GM12878 (cell line): ENCODE results near the gene CFAP20. TPM values are rescaled to one million over a fixed set of nuclear protein-coding genes. Genes with fewer than 3 reads are reported as not detected.

Source experiments
- ATAC-seq: fragments of 200-7000 bp; cut with Tn5 transposase; 3 replicates; pipeline ENCODE4 v1.9.1; 2020; ENCODE audit warnings: mild to moderate bottlenecking, moderate library complexity
- BruUV-seq: library from RNA; stranded (reverse); fragments of 400-500 nt; replicated peaks from 2 replicates; lab custom pipeline; 2021; lab: Mats Ljungman, UMichigan
- CTCF ChIA-PET: fragments of 300-600 bp; sonication (Branson Sonifier 250); formaldehyde crosslinking; extraction: SDS; loops from one replicate; lab custom pipeline; 2021; ENCODE audit warnings: inconsistent platforms; lab: Yijun Ruan, JAX
- POLR2A ChIA-PET: fragments of 350-600 bp; formaldehyde crosslinking; extraction: SDS; loops from one replicate; lab custom pipeline; 2021; ENCODE audit warnings: inconsistent platforms; lab: Charles Lee
- RAD21 ChIA-PET: fragments of 300-600 bp; sonication (Branson Sonifier 250); formaldehyde crosslinking; loops from one replicate; lab custom pipeline; 2023; ENCODE audit warnings: antibody characterized with exemption; ENCODE audit not compliant: unreplicated experiment; lab: Charles Lee
- SMC1A ChIA-PET: fragments of 300-600 bp; sonication (Branson Sonifier 250); formaldehyde crosslinking; loops from one replicate; lab custom pipeline; 2023; ENCODE audit not compliant: unreplicated experiment, uncharacterized antibody; lab: Charles Lee
- DNase-seq: peaks from one replicate; pipeline ENCODE4 v3.0.0-alpha.2; 2011; ENCODE audit warnings: low read depth, low spot score
- FAIRE-seq: peaks from 3 replicates; lab custom pipeline; 2011; peaks lifted over from hg19 to GRCh38; lab: Jason Lieb, UNC
- H2AFZ ChIP-seq: 2 replicates; pipeline ENCODE4 v1.6.0; 2011; ENCODE audit warnings: low read depth, low read length, control low read depth; ENCODE audit not compliant: control insufficient read depth
- H3K27ac ChIP-seq: 2 replicates; pipeline ENCODE4 v1.5.1; 2011; ENCODE audit warnings: control low read depth; ENCODE audit not compliant: control insufficient read depth, insufficient read depth
- H3K27me3 ChIP-seq, 2 experiments: replicated peaks in 1 of 2; 2 replicates each; pipeline versions ENCODE4 v1.6.0 to v1.6.1; 2011; ENCODE audit warnings: low read length in 1 of 2; ENCODE audit not compliant: control insufficient read depth in 2 of 2, insufficient read depth in 2 of 2
- H3K36me3 ChIP-seq, 2 experiments: 2 replicates each; pipeline ENCODE4 v1.5.1; 2011; ENCODE audit warnings: low read length in 1 of 2; ENCODE audit not compliant: control insufficient read depth in 2 of 2, insufficient read depth in 2 of 2
- H3K4me1 ChIP-seq: 2 replicates; pipeline ENCODE4 v1.6.1; 2011; ENCODE audit warnings: mild to moderate bottlenecking, low read length, moderate library complexity, mixed read lengths; ENCODE audit not compliant: control insufficient read depth, insufficient read depth
- H3K4me2 ChIP-seq: 2 replicates; pipeline ENCODE4 v1.6.0; 2011; ENCODE audit warnings: control low read depth; ENCODE audit not compliant: control insufficient read depth, insufficient read depth
- H3K4me3 ChIP-seq: fragments of 200-600 bp; sonication (generic); 2 replicates; pipeline ENCODE4 v1.5.1; 2016
- H3K79me2 ChIP-seq: 2 replicates; pipeline ENCODE4 v1.6.0; 2011; ENCODE audit warnings: low read length; ENCODE audit not compliant: control insufficient read depth, insufficient read depth
- H3K9ac ChIP-seq: 2 replicates; pipeline ENCODE4 v1.8.0; 2011; ENCODE audit warnings: low read length, control low read depth, mixed read lengths; ENCODE audit not compliant: control insufficient read depth, insufficient read depth
- H3K9me3 ChIP-seq: replicated peaks from 3 replicates; pipeline ENCODE4 v1.5.1; 2011; ENCODE audit warnings: mild to moderate bottlenecking, low read length; ENCODE audit not compliant: control insufficient read depth, insufficient read depth
- H4K20me1 ChIP-seq: 2 replicates; pipeline ENCODE4 v1.6.0; 2011; ENCODE audit not compliant: control insufficient read depth, insufficient read depth
- KLF5 ChIP-seq: fragments of 450-650 bp; IDR thresholded peaks from 2 replicates; pipeline ENCODE4 v1.6.1; 2014; ENCODE audit warnings: mild to moderate bottlenecking; ENCODE audit not compliant: partially characterized antibody
- LARP7 ChIP-seq: fragments of 450-650 bp; IDR thresholded peaks from 2 replicates; pipeline ENCODE4 v1.6.1; 2017; ENCODE audit warnings: mild to moderate bottlenecking
- MXI1 ChIP-seq: fragments of 150-350 bp; IDR thresholded peaks from 2 replicates; pipeline ENCODE4 v1.6.1; 2011; ENCODE audit warnings: low read depth, mild to moderate bottlenecking, inconsistent platforms, low read length, improper control_type of control experiment
- YY1 ChIP-seq: IDR thresholded peaks from 2 replicates; pipeline ENCODE4 v1.6.1; 2011; ENCODE audit warnings: low read depth, mild to moderate bottlenecking, low read length
- WGBS: methylation state at CpG from one replicate; pipeline ENCODE4 v1.1.6; 2016; ENCODE audit warnings: low lambda C conversion rate; ENCODE audit not compliant: insufficient replicate concordance, insufficient coverage; ENCODE audit errors: missing lambda C conversion rate; 5-methylcytosine and 5-hydroxymethylcytosine counted together
- in situ Hi-C: fragments of 300-500 bp; cut with MboI; formaldehyde crosslinking; loops from 9 replicates; pipeline ENCODE4 v1.14.3; 2018; ENCODE audit warnings: mixed read lengths
- intact Hi-C: fragments of 100-400 bp; cut with micrococcal nuclease; formaldehyde crosslinking; loops from one replicate; pipeline ENCODE4 v1.14.2; 2022; ENCODE audit not compliant: unreplicated experiment
- polyA plus RNA-seq, 11 experiments: library from polyadenylated mRNA; depleted of rRNA in 4 of 11; unstranded in 6 of 11; stranded (reverse) in 5 of 11; fragments of >200 nt; fragmentation: Nextera tagmentation in 4 of 11; fragmentation: Illumina TruSeq in 1 of 11; extraction: Ambion mirVana in 4 of 11; extraction: Trizol in 1 of 11; gene quantifications; 1 replicate in 1 of 11; 2 replicates in 10 of 11; pipeline versions ENCODE4 v1.2.1 to v1.2.3, GENCODE V29; 2011 to 2016; ENCODE audit warnings: inconsistent platforms in 2 of 11, missing spikeins in 2 of 11, low read depth in 1 of 11
- total RNA-seq, 4 experiments: library from RNA; depleted of rRNA in 3 of 4; stranded (reverse); fragments of >200 nt in 3 of 4; fragmentation: Illumina TruSeq in 1 of 4; extraction: Trizol in 1 of 4; gene quantifications; 2 replicates each; pipeline versions ENCODE4 v1.2.1 to v1.2.3, GENCODE V29; 2013 to 2021
- TF ChIP-seq, protein P1 (sequence below): fragments of 450-650 bp; IDR thresholded peaks from 2 replicates; pipeline ENCODE4 v1.6.1; 2017; ENCODE audit warnings: borderline replicate concordance

The CFAP20 gene
- total and polyA plus RNA-seq, 10 of the 15 experiments (the other 5 are each of a cell fraction or from before 2014, with no cell fraction given), result 10.9 to 61.7 (median 46.2) TPM

- H3K4me1 ChIP-seq, result peaks cover 3% of the 10 kb centered on the region; the same call in 1 of the 2 replicates
- no peak overlapping the region for H3K9ac ChIP-seq
- ChIA-PET SMC1A (interaction anchor here (2.7 kb wide), 1 partner anchor 11 kb away, joined by 25 read pairs; no protein-coding TSS in a partner anchor), RAD21 (interaction anchor here (0.6 to 4.0 kb wide), 5 partner anchors 9 to 86 kb away, joined by 3 to 24 read pairs (median 4); no protein-coding TSS in a partner anchor), POLR2A (interaction anchor here (1.6 kb wide), 1 partner anchor 18 kb away, joined by 4 read pairs; the partner anchor contains the start of gene CFAP20), CTCF (interaction anchor here (1.0 to 3.5 kb wide), 5 partner anchors 10 to 87 kb away, joined by 4 to 28 read pairs (median 16); partner anchors contain the start of gene CFAP20)
- H4K20me1 ChIP-seq, result no peaks in the 10 kb centered on the region; the same call in 1 of the 2 replicates
- TF ChIP-seq KLF5 (no peak), MXI1 (no peak), YY1 (no peak), LARP7 (no peak)
- no peaks in the 10 kb centered on the region for H3K27me3 ChIP-seq
- H3K36me3 ChIP-seq, result peaks cover 7 to 10% of the 10 kb centered on the region in 2 experiments
- no peak; the same call in 1 of the 3 replicates for ATAC-seq
- FAIRE-seq, result no peak
- H3K27ac ChIP-seq, result no peak overlapping the region
- H2AFZ ChIP-seq, result no peak overlapping the region
- intact Hi-C loops (no loop called here), in situ Hi-C loops (no loop called here)
- no peaks in the 10 kb centered on the region for H3K79me2 ChIP-seq
- 60% methylated on average over 12 of the region's 12 CpGs for WGBS
- DNase-seq, result no peak
- H3K4me3 ChIP-seq, result no peak overlapping the region
- H3K9me3 ChIP-seq, result no peaks in the 10 kb centered on the region
- no peak overlapping the region for H3K4me2 ChIP-seq
- no TSS peak for BruUV-seq
Observed at GRCh38 chr16:58110571-58111301, 18.4 kb downstream of the CFAP20 start.

DNA sequence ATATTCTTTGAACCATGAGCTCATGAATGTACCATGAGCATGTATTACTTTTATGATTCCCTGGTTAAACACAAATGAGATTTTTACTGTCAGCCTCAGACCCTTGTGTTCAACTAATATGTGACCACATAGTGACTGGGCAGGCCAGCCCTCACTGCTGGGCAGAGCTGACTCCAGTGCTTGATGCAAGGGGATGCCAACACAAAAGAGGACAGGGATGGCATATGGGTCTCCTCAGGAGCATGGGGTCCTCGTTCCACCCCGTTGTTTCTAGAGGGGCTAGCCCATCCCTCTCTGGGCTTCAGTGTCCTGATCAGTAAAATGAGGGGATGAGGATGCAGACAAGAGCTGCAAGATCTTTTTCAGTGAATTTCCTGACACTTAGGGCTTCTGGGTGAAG lies 19.3 kb downstream of the CFAP20 start:
- BruUV-seq, result no TSS peak
- SMC1A ChIA-PET, result interaction anchor here (1.1 to 2.7 kb wide), 5 partner anchors 9 to 52 kb away, joined by 3 to 25 read pairs (median 3); no protein-coding TSS in a partner anchor

More for the DNA sequence above, 19.3 kb downstream of the CFAP20 start:
- ChIA-PET RAD21 (interaction anchor here (0.8 to 4.0 kb wide), 6 partner anchors 9 to 85 kb away, joined by 3 to 24 read pairs (median 4); no protein-coding TSS in a partner anchor), CTCF (interaction anchor here (0.6 to 3.5 kb wide), 8 partner anchors 10 to 167 kb away, joined by 3 to 28 read pairs (median 5); partner anchors contain the start of gene CFAP20), POLR2A (interaction anchor here (1.1 to 1.6 kb wide), 4 partner anchors 10 to 48 kb away, joined by 3 to 4 read pairs (median 3); partner anchors contain the start of gene CFAP20)
- ATAC-seq (no peak), FAIRE-seq (no peak), DNase-seq (no peak)
- H3K4me2 ChIP-seq, result no peak overlapping the region
- no peaks in the 10 kb centered on the region for H3K9me3 ChIP-seq
- TF ChIP-seq, protein P1, sequence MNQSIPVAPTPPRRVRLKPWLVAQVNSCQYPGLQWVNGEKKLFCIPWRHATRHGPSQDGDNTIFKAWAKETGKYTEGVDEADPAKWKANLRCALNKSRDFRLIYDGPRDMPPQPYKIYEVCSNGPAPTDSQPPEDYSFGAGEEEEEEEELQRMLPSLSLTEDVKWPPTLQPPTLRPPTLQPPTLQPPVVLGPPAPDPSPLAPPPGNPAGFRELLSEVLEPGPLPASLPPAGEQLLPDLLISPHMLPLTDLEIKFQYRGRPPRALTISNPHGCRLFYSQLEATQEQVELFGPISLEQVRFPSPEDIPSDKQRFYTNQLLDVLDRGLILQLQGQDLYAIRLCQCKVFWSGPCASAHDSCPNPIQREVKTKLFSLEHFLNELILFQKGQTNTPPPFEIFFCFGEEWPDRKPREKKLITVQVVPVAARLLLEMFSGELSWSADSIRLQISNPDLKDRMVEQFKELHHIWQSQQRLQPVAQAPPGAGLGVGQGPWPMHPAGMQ, result no peak
- no peaks in the 10 kb centered on the region for H4K20me1 ChIP-seq
- H2AFZ ChIP-seq, result no peak overlapping the region
- intact Hi-C loops (no loop called here), in situ Hi-C loops (no loop called here)
- 97% methylated on average over 2 of the region's 2 CpGs for WGBS
- peaks cover 0 to 5% of the 10 kb centered on the region in 2 experiments; a peak in 3 of 4 replicates for H3K36me3 ChIP-seq
- H3K4me1 ChIP-seq, result peaks cover 3% of the 10 kb centered on the region; the same call in 1 of the 2 replicates
- no peak overlapping the region for H3K4me3 ChIP-seq
- H3K9ac ChIP-seq, result no peak overlapping the region
- no peak overlapping the region for H3K27ac ChIP-seq
- no peaks in the 10 kb centered on the region for H3K27me3 ChIP-seq
- no peaks in the 10 kb centered on the region for H3K79me2 ChIP-seq
